K562 (cell line): ENCODE data around the gene LYRM7. TPM values are rescaled to one million over a fixed set of nuclear protein-coding genes. Genes with fewer than 3 reads are reported as not detected.

Source experiments
- CHD4 ChIP-seq: fragments of 200-600 bp; sonication (generic); IDR thresholded peaks from 3 replicates; pipeline ENCODE4 v1.6.1; 2012; ENCODE audit warnings: low read depth, mild to moderate bottlenecking, mixed read lengths, low read length, inconsistent platforms; ENCODE audit not compliant: insufficient read depth, insufficient replicate concordance, poor library complexity, severe bottlenecking
- FOXJ3 ChIP-seq: sonication (generic); formaldehyde crosslinking; IDR thresholded peaks from 2 replicates; pipeline ENCODE4 v1.4.0; 2020; ENCODE audit warnings: mild to moderate bottlenecking, missing genetic modification reagents
- HDGF ChIP-seq: fragments of 450-650 bp; IDR thresholded peaks from 2 replicates; pipeline ENCODE4 v1.6.1; 2016
- KDM5B ChIP-seq: fragments of 200-600 bp; sonication (generic); IDR thresholded peaks from 2 replicates; pipeline ENCODE4 v1.6.1; 2012; ENCODE audit warnings: low read depth, mild to moderate bottlenecking, moderate library complexity, low read length, control low read depth, inconsistent platforms; ENCODE audit not compliant: insufficient replicate concordance
- NFATC3 ChIP-seq: fragments of 450-650 bp; IDR thresholded peaks from 2 replicates; pipeline ENCODE4 v1.6.1; 2017; ENCODE audit warnings: mild to moderate bottlenecking
- RBM25 ChIP-seq: fragments of 200-400 bp; formaldehyde crosslinking; IDR thresholded peaks from 2 replicates; pipeline ENCODE4 v1.6.1; 2018; ENCODE audit warnings: low read length, low read depth, moderate library complexity; ENCODE audit not compliant: severe bottlenecking
- SAFB ChIP-seq: fragments of 200-400 bp; formaldehyde crosslinking; IDR thresholded peaks from 2 replicates; pipeline ENCODE4 v1.6.1; 2017; ENCODE audit warnings: low read depth, low read length, borderline replicate concordance
- SNRNP70 ChIP-seq: fragments of 200-400 bp; formaldehyde crosslinking; optimal IDR thresholded peaks from 2 replicates; pipeline ENCODE3; 2017; ENCODE audit warnings: low read depth, low read length
- U2AF2 ChIP-seq: fragments of 200-400 bp; formaldehyde crosslinking; optimal IDR thresholded peaks from 2 replicates; pipeline ENCODE3; 2017; ENCODE audit warnings: low read depth, mild to moderate bottlenecking, low read length
- ZNF133 ChIP-seq: fragments of 250-450 bp; sonication (Bioruptor Pico); IDR thresholded peaks from 2 replicates; pipeline ENCODE4 v1.4.0; 2020; ENCODE audit warnings: mild to moderate bottlenecking
- ZNF175 ChIP-seq: fragments of 200-800 bp; sonication (Bioruptor generic); IDR thresholded peaks from 2 replicates; pipeline ENCODE4 v1.6.1; 2016; ENCODE audit warnings: low read depth, mild to moderate bottlenecking, missing genetic modification characterization, missing compliant biosample characterization
- ZNF695 ChIP-seq: fragments of 450-650 bp; formaldehyde crosslinking; IDR thresholded peaks from 2 replicates; pipeline ENCODE4 v1.4.0; 2020; ENCODE audit warnings: mild to moderate bottlenecking, moderate library complexity
- ZNF76 ChIP-seq: fragments of 250-450 bp; sonication (Bioruptor Pico); IDR thresholded peaks from 2 replicates; pipeline ENCODE4 v1.4.0; 2020; ENCODE audit warnings: mild to moderate bottlenecking, moderate library complexity, borderline replicate concordance
- polyA plus RNA-seq, 8 experiments: library from polyadenylated mRNA; depleted of rRNA in 4 of 8; stranded (reverse) in 5 of 8; unstranded in 3 of 8; fragments of >200 nt; fragmentation: Nextera tagmentation in 2 of 8; fragmentation: Illumina TruSeq in 1 of 8; extraction: Ambion mirVana in 2 of 8; extraction: Trizol in 1 of 8; gene quantifications; 2 replicates each; pipeline versions ENCODE4 v1.2.1 to v1.2.3, GENCODE V29; 2011 to 2014; ENCODE audit warnings: inconsistent platforms in 1 of 8, missing spikeins in 1 of 8
- total RNA-seq, 7 experiments: library from RNA; depleted of rRNA in 6 of 7; stranded (reverse); fragments of >200 nt in 6 of 7; fragmentation: Illumina TruSeq in 2 of 7; extraction: Trizol in 2 of 7; gene quantifications; 2 replicates each; pipeline versions ENCODE4 v1.2.1 to v1.2.3, GENCODE V29; 2011 to 2021; ENCODE audit warnings: low replicate concordance in 1 of 7
- TF ChIP-seq, protein P1 (sequence below): IDR thresholded peaks from 3 replicates; pipeline ENCODE4 v1.6.1; 2011; ENCODE audit warnings: borderline replicate concordance, mild to moderate bottlenecking, moderate library complexity; ENCODE audit not compliant: insufficient read length; ENCODE audit errors: extremely low read depth
- TF ChIP-seq, protein P2 (sequence below), 3 experiments: IDR thresholded peaks in 2 of 3; conservative IDR thresholded peaks in 1 of 3; 2 replicates each; pipeline ENCODE4 v1.5.1; 2011 to 2012; ENCODE audit warnings: low read length in 3 of 3, mild to moderate bottlenecking in 3 of 3, control low read depth in 2 of 3, improper control_type of control experiment in 1 of 3, inconsistent platforms in 1 of 3, low read depth in 1 of 3, mixed read lengths in 1 of 3, moderate library complexity in 1 of 3; ENCODE audit not compliant: insufficient read depth in 2 of 3
- TF ChIP-seq, protein P3 (sequence below): sonication (generic); formaldehyde crosslinking; IDR thresholded peaks from 2 replicates; pipeline ENCODE4 v1.8.1; 2023; ENCODE audit warnings: mild to moderate bottlenecking, missing genetic modification reagents
- TF ChIP-seq, protein P4 (sequence below): fragments of 250-450 bp; sonication (Bioruptor Pico); IDR thresholded peaks from 2 replicates; pipeline ENCODE4 v1.8.0; 2022; ENCODE audit warnings: inconsistent platforms, mild to moderate bottlenecking, moderate library complexity, borderline replicate concordance

LYRM7 gene
- total and polyA plus RNA-seq, 9 of the 15 experiments (the other 6 are each of a cell fraction or from before 2014, with no cell fraction given) = 16.2 to 70.1 (median 33.3) TPM

DNA sequence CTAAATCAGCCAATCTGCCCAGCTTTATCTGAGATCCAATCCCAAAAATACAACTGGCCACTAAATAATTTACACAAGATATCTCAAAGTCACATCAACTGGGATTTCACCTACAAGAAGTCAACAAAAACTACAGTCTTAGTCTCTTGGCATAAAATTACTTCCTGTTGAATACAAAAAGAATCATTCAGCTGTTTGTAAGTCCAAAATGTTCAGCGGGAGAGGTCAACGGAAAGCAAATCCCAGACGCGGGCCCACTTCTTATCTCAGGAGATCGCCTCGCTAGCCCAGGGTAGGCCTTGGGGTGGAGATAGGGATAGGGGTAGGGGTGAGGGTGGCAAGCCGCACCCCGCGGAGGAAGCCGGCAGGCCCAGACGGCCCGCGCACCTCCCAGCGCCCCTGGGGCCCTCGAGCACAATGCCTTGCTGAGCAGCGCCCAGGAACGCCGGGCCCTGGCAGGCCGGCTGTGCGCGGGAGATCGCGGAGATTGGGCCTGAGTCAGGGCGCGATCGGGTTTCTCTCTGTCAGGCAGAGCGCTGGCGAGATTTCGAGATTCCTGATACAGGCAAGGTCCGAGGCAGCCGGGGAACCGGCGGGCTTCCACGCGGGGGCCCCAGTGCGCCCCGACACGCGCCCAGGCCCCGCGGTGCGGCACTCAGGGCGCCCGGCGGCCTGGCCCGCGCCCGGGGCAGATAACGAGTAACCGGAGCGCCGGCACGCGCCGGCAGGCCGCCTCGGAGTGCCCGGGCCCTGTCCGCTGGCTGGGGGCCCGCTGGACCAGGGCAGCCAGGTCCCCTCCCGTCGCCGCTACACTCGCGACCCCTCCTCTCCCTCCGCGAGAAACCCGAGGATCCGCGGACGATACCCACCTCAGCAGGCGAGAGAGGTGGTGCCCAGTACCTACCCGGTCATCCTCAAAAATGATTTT lies 6.3 kb upstream of the LYRM7 start (continued):
- TF ChIP-seq NFATC3 (no peak), KDM5B (no peak), ZNF133 (CRISPR knock-in tag) (0 out of 2 replicates have a peak, but pooled peaks have one; percentile 55), FOXJ3 (no peak), CHD4 (no peak), SNRNP70 (no peak), ZNF76 (CRISPR knock-in tag) (no peak), RBM25 (peak; percentile 20), ZNF175 (CRISPR knock-in tag) (no peak), HDGF (no peak), SAFB (peak; percentile 57; the same call in 1 of the 2 replicates), U2AF2 (no peak), ZNF695 (0 out of 2 replicates have a peak, but pooled peaks have one; percentile 66)
- TF ChIP-seq, protein P1, sequence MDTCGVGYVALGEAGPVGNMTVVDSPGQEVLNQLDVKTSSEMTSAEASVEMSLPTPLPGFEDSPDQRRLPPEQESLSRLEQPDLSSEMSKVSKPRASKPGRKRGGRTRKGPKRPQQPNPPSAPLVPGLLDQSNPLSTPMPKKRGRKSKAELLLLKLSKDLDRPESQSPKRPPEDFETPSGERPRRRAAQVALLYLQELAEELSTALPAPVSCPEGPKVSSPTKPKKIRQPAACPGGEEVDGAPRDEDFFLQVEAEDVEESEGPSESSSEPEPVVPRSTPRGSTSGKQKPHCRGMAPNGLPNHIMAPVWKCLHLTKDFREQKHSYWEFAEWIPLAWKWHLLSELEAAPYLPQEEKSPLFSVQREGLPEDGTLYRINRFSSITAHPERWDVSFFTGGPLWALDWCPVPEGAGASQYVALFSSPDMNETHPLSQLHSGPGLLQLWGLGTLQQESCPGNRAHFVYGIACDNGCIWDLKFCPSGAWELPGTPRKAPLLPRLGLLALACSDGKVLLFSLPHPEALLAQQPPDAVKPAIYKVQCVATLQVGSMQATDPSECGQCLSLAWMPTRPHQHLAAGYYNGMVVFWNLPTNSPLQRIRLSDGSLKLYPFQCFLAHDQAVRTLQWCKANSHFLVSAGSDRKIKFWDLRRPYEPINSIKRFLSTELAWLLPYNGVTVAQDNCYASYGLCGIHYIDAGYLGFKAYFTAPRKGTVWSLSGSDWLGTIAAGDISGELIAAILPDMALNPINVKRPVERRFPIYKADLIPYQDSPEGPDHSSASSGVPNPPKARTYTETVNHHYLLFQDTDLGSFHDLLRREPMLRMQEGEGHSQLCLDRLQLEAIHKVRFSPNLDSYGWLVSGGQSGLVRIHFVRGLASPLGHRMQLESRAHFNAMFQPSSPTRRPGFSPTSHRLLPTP = no peak
- TF ChIP-seq, protein P2, sequence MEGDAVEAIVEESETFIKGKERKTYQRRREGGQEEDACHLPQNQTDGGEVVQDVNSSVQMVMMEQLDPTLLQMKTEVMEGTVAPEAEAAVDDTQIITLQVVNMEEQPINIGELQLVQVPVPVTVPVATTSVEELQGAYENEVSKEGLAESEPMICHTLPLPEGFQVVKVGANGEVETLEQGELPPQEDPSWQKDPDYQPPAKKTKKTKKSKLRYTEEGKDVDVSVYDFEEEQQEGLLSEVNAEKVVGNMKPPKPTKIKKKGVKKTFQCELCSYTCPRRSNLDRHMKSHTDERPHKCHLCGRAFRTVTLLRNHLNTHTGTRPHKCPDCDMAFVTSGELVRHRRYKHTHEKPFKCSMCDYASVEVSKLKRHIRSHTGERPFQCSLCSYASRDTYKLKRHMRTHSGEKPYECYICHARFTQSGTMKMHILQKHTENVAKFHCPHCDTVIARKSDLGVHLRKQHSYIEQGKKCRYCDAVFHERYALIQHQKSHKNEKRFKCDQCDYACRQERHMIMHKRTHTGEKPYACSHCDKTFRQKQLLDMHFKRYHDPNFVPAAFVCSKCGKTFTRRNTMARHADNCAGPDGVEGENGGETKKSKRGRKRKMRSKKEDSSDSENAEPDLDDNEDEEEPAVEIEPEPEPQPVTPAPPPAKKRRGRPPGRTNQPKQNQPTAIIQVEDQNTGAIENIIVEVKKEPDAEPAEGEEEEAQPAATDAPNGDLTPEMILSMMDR (IDR thresholded peaks at IDR 0.05 in 2 of 3, conservative IDR thresholded peaks at IDR 0.05 in 1 of 3; ENCODE audit: insufficient read depth in 2 of 3, low read depth in 1 of 3, low read length in 3 of 3) = peak in 2 of 3 experiments; percentile 40; a peak in 4 of 6 replicates
- TF ChIP-seq, protein P3, sequence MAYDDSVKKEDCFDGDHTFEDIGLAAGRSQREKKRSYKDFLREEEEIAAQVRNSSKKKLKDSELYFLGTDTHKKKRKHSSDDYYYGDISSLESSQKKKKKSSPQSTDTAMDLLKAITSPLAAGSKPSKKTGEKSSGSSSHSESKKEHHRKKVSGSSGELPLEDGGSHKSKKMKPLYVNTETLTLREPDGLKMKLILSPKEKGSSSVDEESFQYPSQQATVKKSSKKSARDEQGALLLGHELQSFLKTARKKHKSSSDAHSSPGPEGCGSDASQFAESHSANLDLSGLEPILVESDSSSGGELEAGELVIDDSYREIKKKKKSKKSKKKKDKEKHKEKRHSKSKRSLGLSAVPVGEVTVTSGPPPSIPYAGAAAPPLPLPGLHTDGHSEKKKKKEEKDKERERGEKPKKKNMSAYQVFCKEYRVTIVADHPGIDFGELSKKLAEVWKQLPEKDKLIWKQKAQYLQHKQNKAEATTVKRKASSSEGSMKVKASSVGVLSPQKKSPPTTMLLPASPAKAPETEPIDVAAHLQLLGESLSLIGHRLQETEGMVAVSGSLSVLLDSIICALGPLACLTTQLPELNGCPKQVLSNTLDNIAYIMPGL = peak; percentile 65
- TF ChIP-seq, protein P4, sequence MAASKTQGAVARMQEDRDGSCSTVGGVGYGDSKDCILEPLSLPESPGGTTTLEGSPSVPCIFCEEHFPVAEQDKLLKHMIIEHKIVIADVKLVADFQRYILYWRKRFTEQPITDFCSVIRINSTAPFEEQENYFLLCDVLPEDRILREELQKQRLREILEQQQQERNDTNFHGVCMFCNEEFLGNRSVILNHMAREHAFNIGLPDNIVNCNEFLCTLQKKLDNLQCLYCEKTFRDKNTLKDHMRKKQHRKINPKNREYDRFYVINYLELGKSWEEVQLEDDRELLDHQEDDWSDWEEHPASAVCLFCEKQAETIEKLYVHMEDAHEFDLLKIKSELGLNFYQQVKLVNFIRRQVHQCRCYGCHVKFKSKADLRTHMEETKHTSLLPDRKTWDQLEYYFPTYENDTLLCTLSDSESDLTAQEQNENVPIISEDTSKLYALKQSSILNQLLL (CRISPR knock-in tag) = no peak
